Nephron (organoid): ENCODE data around the gene RPS19.

Experiments
- H3K27ac Mint-ChIP-seq, 3 experiments: 2 replicates each; pipeline ENCODE4 v1.8.0; 2020; ENCODE audit warnings: mixed read lengths in 3 of 3, mild to moderate bottlenecking in 2 of 3, moderate library complexity in 1 of 3
- H3K27me3 Mint-ChIP-seq: 2 replicates; pipeline ENCODE4 v1.8.0; 2021; ENCODE audit warnings: low read depth, mild to moderate bottlenecking, moderate library complexity, mixed read lengths
- H3K36me3 Mint-ChIP-seq: 2 replicates; pipeline ENCODE4 v1.8.0; 2020; ENCODE audit warnings: low read depth, mixed read lengths
- H3K4me1 Mint-ChIP-seq: 2 replicates; pipeline ENCODE4 v1.8.0; 2020; ENCODE audit warnings: mixed read lengths
- H3K4me3 Mint-ChIP-seq, 3 experiments: 2 replicates each; pipeline ENCODE4 v1.8.0; 2020; ENCODE audit warnings: mild to moderate bottlenecking in 3 of 3, mixed read lengths in 3 of 3, moderate library complexity in 2 of 3
- H3K9me3 Mint-ChIP-seq: 2 replicates; pipeline ENCODE4 v1.8.0; 2020; ENCODE audit warnings: mixed read lengths
- TF ChIP-seq, protein P1 (sequence below), 3 experiments: fragments of 200-600 bp; sonication (generic); IDR thresholded peaks; one replicate each; pipeline ENCODE4 v1.5.0; 2021; ENCODE audit warnings: antibody characterized with exemption in 3 of 3; ENCODE audit not compliant: unreplicated experiment in 3 of 3

The RPS19 gene

DNA sequence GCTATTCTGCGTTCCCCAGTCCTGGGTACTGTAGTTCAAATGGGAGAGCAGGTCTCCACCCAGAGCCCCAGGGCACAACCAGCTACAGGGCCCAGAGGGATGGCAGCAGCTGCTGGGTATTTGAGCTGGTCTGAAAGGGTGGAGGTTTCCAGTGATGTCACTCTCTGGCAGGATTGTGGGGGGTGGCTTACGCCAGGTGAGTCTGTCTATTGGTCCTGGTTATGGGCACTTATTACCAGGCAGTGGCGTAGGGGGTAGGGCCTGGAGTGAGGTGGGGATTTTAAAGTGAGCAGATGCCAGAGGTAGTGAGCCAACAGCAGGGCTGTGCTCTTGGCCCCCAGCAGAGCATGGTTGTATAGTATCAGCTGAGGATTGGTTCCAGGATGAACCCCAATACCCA is 6.2 kb downstream of the RPS19 start:
- Mint-ChIP-seq H3K9me3 (no peaks in the 10 kb centered on the region), H3K27ac (no peak overlapping the region), H3K4me1 (peaks cover 38% of the 10 kb centered on the region), H3K36me3 (peaks cover 62% of the 10 kb centered on the region), H3K4me3 (no peak overlapping the region), H3K27me3 (no peaks in the 10 kb centered on the region)
- TF ChIP-seq, protein P1, sequence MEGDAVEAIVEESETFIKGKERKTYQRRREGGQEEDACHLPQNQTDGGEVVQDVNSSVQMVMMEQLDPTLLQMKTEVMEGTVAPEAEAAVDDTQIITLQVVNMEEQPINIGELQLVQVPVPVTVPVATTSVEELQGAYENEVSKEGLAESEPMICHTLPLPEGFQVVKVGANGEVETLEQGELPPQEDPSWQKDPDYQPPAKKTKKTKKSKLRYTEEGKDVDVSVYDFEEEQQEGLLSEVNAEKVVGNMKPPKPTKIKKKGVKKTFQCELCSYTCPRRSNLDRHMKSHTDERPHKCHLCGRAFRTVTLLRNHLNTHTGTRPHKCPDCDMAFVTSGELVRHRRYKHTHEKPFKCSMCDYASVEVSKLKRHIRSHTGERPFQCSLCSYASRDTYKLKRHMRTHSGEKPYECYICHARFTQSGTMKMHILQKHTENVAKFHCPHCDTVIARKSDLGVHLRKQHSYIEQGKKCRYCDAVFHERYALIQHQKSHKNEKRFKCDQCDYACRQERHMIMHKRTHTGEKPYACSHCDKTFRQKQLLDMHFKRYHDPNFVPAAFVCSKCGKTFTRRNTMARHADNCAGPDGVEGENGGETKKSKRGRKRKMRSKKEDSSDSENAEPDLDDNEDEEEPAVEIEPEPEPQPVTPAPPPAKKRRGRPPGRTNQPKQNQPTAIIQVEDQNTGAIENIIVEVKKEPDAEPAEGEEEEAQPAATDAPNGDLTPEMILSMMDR (IDR thresholded peaks at IDR 0.05; ENCODE audit: unreplicated experiment in 3 of 3), result no peak

DNA sequence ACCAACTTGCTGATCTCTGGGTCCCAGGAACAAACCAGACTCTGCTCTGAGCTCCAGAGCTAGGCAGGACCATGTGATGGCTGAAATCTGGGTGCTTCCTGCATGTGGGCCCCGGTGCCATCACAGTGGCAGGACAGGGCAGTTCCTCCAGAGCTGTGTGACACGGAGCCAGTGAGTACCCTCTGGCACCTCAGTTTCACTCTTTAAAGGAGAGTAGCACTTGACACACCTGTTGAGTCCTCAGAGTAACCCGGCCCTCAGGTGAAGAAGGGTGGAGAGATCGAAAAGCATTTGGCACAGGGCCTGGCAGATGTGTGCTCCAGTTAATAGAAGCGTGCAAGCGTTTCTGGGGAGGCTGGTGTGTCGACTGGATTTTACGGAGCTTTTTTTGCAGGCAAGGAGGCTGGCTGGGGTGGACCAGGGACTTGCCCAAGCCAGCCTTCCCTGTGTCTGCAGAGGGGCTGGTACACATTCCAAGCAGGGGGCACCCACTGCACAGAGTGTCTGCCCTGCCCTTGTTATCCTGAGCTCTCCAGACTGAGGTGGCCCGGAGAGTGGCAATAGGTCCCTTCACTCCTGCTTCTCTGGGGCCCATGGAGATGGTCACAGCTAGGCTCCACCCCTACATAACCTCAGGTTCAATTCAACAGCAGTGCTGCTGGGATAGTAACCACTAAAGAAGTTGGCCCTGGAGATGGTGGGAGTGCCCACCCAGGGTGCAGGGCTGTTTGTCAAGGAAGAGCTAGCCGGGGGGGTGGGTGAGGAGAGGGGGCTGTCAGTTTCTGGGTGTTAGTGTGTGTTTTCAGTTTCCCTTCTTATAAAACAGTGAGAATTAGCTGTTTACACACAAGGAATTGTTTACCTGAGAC is 8.3 kb downstream of the RPS19 start:
- Mint-ChIP-seq H3K27me3 (no peaks in the 10 kb centered on the region), H3K4me1 (peaks cover 20% of the 10 kb centered on the region), H3K27ac (peak overlapping the region in 1 of 3 experiments; percentile 28), H3K9me3 (no peaks in the 10 kb centered on the region), H3K36me3 (peaks cover 44% of the 10 kb centered on the region), H3K4me3 (no peak overlapping the region)
- TF ChIP-seq, protein P1 (IDR thresholded peaks at IDR 0.05; ENCODE audit: unreplicated experiment in 3 of 3), result no peak

DNA sequence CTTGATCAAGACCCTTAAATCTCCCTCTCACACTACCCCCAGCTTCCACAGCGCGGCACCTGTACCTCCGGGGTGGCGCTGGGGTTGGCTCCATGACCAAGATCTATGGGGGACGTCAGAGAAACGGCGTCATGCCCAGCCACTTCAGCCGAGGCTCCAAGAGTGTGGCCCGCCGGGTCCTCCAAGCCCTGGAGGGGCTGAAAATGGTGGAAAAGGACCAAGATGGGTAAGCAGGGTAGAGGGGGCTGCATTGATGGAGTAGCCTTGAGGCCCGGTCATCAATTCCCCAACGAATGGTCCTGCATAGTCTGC is 8.9 kb downstream of the RPS19 start:
- Mint-ChIP-seq H3K27ac (no peak overlapping the region), H3K9me3 (no peaks in the 10 kb centered on the region), H3K4me3 (no peak overlapping the region), H3K4me1 (peaks cover 16% of the 10 kb centered on the region), H3K27me3 (no peaks in the 10 kb centered on the region), H3K36me3 (peaks cover 39% of the 10 kb centered on the region)
- TF ChIP-seq, protein P1 (IDR thresholded peaks at IDR 0.05; ENCODE audit: unreplicated experiment in 3 of 3), result no peak

DNA sequence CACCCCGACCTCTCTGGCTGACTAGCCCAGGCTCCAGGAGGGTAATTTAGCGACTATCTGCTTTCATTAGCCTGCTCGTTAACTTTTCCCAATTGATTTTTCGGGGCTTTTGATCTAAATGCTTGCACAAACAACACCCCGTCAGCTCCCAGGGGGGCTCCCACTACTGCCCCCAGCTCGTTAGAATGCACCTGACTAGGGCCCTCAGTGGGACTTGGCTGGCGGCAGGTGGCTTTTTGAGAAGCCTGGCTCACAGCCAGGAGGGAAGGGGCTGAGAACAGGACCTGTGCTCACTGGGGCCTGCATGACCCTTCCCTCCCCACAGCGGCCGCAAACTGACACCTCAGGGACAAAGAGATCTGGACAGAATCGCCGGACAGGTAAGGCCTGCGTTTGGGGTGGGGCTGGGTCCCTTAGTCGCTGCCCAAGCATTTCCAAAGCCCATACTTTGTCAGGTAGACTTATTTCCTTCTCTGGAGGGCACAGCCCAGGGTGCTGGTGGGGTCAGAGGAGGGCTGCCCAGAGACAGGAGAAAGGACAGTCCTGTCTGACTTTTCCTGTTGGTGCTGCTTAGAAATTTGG is 9.4 kb downstream of the RPS19 start:
- Mint-ChIP-seq H3K27ac (no peak overlapping the region), H3K4me3 (no peak overlapping the region), H3K27me3 (no peaks in the 10 kb centered on the region), H3K9me3 (no peaks in the 10 kb centered on the region), H3K4me1 (peaks cover 11% of the 10 kb centered on the region), H3K36me3 (peaks cover 34% of the 10 kb centered on the region)
- TF ChIP-seq, protein P1 (IDR thresholded peaks at IDR 0.05; ENCODE audit: unreplicated experiment in 3 of 3), result no peak

DNA sequence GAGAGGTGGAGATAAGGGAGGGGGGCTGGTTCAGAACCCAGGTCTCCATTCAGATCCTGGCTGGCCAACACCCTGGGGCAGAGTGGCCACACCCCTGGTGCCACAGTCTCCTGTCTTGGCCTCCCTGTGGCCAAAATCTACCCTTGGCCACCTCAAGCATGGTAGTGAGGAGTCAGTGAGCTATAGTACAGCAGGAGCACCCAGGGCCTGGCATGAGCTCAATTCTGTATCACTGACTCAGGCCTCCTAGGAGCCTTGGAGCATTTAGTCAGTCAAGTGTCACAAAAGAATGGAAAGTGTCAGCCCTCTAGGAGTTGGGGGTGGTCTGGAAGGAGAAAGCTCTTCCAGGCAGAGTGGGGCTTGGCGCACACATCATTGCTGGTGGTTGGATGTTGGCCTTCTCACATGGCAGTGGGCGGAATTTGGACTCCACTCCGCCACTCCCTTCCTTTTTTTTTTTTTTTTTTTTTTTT is 10.4 kb downstream of the RPS19 start:
- Mint-ChIP-seq H3K27me3 (no peaks in the 10 kb centered on the region), H3K27ac (no peak overlapping the region), H3K4me1 (peaks cover 8% of the 10 kb centered on the region), H3K4me3 (no peak overlapping the region), H3K36me3 (peaks cover 27% of the 10 kb centered on the region), H3K9me3 (no peaks in the 10 kb centered on the region)
- TF ChIP-seq, protein P1 (IDR thresholded peaks at IDR 0.05; ENCODE audit: unreplicated experiment in 3 of 3), result no peak
